H7 (cell line): ENCODE results near the gene SOX14. TPM values are rescaled to one million over a fixed set of nuclear protein-coding genes. Genes with fewer than 3 reads are reported as not detected.

ENCODE experiments used
- DNase-seq: peaks from one replicate; pipeline ENCODE4 v3.0.0; 2012
- H3K27me3 ChIP-seq: 2 replicates; pipeline ENCODE4 v1.6.0; 2011; ENCODE audit warnings: mild to moderate bottlenecking, low read length; ENCODE audit not compliant: control insufficient read depth, insufficient read depth
- H3K36me3 ChIP-seq: replicated peaks from 2 replicates; pipeline ENCODE4 v1.5.1; 2011; ENCODE audit warnings: low read length; ENCODE audit not compliant: control insufficient read depth, insufficient read depth
- H3K4me3 ChIP-seq: 2 replicates; pipeline ENCODE4 v1.5.1; 2011; ENCODE audit warnings: low read depth, mild to moderate bottlenecking, control low read depth, low read length, moderate library complexity; ENCODE audit not compliant: insufficient read depth
- total RNA-seq: library from RNA; depleted of rRNA; stranded (reverse); fragments of >200 nt; shearing (Covaris generic); gene quantifications from 2 replicates; pipeline ENCODE4 v1.2.3, GENCODE V29; 2014; rRNA removed

Gene SOX14
- 0.52 and 1.2 TPM in 2 replicates for total RNA-seq

DNA sequence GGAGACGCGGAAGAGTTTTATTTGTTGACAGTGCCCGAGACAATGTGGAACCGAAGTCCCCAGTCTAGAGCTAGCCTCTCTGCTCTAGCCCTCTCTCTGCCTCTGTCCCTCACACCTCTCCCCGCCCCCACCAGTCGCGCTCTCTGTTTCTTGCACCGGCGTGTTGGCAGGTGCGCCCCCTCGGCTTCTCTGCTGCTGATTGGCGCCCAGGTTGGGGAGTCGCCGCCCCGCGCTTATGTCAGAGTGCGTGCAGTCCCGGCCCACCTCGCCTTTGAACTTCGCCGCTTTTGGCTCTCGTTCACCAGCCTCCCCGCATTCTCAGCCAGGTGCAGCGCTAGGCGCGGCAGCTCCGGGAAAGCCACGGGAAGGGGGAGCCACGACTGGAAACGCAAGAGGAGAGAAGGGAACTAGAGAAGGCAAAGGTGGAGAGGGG lies at the start of gene SOX14:
TSS of gene SOX14 (plus strand) at position 315 of the 433 bp plus-strand sequence. CDS start 470 bp downstream, outside the sequence.
- Histone ChIP-seq H3K27me3 (peaks cover 95% of the 10 kb centered on the region), H3K4me3 (peak within 1 kb of the TSS; percentile 50), H3K36me3 (no peaks in the 10 kb centered on the region)
- DNase-seq = peak; percentile 95

DNA sequence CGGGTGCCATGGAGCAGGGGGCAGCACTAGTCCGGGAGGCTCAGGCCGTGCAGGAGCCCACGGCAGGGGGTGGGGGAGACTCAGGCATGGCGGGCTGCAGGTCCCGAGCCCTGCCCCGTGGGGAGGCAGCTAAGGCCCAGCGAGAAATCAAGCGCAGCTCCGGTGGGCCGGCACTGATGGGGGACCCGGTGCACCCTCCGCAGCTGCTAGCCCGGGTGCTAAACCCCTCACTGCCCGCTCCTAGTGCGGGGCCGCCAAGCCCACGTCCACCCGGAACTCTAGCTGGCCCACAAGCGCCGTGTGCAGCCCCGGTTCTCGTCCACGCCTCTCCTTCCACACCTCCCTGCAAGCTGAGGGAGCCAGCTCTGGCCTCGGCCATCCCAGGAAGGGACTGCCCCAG lies 49.6 kb upstream of the SOX14 start:
- no peaks in the 10 kb centered on the region for H3K36me3 ChIP-seq
- no peak overlapping the region for H3K4me3 ChIP-seq
- no peak for DNase-seq
- H3K27me3 ChIP-seq = no peaks in the 10 kb centered on the region

DNA sequence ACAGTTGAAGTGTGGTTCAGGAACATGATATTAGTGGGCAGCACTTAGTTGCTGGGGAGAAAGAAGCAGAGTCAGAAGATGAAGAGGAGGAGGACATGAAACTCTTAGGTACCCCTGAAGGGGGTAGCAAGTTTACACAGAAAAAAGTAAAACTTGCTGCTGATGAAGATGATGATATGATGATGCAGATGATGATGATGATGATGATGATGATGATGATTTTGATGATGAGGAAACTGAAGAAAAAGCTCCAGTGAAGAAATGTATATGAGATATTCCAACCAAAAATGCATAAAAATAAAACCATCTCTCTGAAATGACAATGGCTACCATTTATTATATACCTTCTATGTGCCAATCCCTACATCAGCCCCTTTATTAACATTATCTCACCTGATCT lies 39.9 kb upstream of the SOX14 start:
- no peak overlapping the region for H3K4me3 ChIP-seq
- H3K27me3 ChIP-seq = no peaks in the 10 kb centered on the region
- H3K36me3 ChIP-seq = no peaks in the 10 kb centered on the region
- DNase-seq = no peak

DNA sequence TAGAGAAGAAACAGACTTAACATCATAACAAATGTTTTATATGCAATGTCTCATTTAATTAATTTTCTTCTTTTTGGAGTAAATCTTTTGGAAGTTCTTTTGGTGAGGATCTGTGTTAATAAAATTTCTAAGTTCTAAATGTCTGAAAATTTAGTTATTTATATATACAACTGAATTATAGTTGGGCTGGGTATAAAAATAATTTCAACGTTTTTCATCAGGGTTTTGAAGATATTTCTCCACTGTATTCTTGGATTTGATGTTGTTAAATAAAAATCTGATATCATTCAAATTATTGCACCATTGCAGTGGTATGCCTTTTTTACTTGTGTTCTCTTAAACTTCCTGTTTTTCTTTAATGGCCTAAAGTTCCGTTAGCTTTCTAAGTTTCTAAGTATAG lies 26.9 kb upstream of the SOX14 start:
- no peaks in the 10 kb centered on the region for H3K27me3 ChIP-seq
- no peak for DNase-seq
- H3K4me3 ChIP-seq = no peak overlapping the region
- H3K36me3 ChIP-seq = no peaks in the 10 kb centered on the region

DNA sequence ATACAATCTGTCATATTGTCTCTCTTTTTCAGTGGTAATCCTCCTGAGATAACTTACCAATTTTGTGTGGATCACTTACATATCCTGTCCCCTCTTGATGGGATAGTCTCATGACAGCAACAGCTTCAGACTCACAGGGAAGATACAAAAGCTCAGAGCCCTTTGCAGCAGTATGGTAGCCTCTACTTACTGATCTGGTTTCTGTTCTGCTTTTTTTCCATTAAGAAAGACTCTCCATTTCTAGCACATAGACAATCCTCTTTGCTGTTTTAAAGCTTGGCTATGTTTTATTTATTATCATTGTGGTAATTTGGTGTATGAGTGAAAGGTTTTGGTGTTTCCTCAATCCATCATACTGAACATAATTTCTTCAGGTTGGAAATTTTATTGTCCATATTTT lies 25.4 kb upstream of the SOX14 start:
- Histone ChIP-seq H3K27me3 (no peaks in the 10 kb centered on the region), H3K36me3 (no peaks in the 10 kb centered on the region), H3K4me3 (no peak overlapping the region)
- no peak for DNase-seq

DNA sequence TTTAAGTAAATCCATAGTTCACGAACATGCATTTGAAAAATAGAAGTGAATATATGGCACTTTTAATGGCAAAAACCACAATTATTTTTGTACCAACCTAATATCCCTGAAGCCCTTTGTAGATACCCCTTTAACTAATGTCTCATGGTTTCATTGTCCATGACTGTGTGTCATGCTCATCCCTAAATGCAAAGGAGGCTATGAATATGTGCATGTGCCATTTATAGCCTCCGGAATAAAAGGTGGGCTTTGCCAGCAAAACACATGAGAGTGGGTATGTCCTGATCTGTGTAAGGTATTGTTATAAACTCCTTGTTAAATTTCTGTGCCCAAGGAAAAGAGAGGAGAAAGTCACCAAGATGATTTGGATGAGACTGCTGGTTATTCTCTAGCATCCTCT lies 20.5 kb upstream of the SOX14 start:
- Histone ChIP-seq H3K27me3 (no peaks in the 10 kb centered on the region), H3K4me3 (no peak overlapping the region), H3K36me3 (no peaks in the 10 kb centered on the region)
- DNase-seq = no peak

DNA sequence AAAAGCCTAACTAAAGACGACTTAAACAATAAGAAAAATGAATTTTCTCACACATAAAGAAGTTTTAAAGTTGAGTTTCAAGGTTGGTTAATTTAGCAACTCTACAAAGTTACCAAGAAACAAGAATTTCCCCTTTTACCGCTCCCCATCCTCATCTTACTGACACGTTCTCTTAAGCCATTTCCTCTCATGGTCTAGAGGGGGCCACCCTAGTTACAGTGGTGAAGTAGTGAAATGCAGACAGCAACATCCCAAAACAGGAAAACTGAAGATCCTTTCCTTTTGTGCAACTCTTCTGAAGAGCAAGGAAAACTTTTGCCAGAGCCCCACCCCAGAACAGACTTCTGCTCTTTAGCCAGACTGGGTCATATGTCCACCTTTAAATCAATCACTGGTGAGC lies 17.3 kb upstream of the SOX14 start:
- no peak overlapping the region for H3K4me3 ChIP-seq
- DNase-seq = peak; percentile 25
- H3K27me3 ChIP-seq = no peaks in the 10 kb centered on the region
- H3K36me3 ChIP-seq = no peaks in the 10 kb centered on the region

- no peak for DNase-seq
- H3K27me3 ChIP-seq = peaks cover 59% of the 10 kb centered on the region
- no peaks in the 10 kb centered on the region for H3K36me3 ChIP-seq
- H3K4me3 ChIP-seq = no peak overlapping the region
These were observed 4.6 kb upstream of the SOX14 start for GRCh38 chr3:137759505-137759904.

DNA sequence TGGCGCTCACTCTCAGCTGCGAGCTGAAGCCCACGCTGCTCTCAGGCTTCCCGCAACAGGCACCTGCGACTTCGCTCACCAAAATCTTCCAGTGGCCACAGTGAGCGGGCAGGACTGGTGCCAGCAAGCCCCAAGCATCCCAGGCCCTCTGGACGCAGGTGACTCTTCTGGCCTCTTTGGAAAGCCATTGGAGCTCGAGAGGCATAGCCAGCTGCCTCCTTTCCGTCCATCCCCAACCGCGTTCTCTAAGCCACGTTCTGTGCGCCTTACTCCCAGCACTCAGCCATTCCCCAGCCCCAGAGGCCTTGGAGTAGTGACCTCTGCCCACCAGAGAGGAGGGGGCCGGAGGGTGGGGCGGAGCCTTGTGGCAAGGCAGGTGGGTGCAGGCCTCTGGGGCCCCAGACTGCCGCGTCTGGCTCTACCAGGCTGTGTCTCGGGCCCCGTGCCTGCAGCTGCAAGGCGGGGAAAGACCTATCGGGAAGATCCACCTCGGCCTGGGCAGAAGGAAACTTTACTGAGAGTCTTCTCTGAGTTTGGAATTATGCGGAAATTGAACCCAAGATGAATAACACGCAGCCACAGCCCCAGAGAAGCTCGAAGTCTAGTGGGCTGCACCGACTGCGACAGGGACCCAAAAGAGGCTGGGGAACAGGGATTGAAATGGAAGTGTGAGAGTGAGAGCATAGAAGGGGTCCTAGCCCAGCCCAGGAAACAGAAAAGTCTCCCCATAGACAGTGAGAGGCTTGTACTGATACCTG lies 3.6 kb upstream of the SOX14 start:
- DNase-seq = peak; percentile 65
- no peak overlapping the region; the same call in 1 of the 2 replicates for H3K4me3 ChIP-seq
- peaks cover 69% of the 10 kb centered on the region for H3K27me3 ChIP-seq
- no peaks in the 10 kb centered on the region for H3K36me3 ChIP-seq

- peaks cover 75% of the 10 kb centered on the region for H3K27me3 ChIP-seq
- H3K36me3 ChIP-seq = no peaks in the 10 kb centered on the region
- no peak overlapping the region for H3K4me3 ChIP-seq
- peak; percentile 52 for DNase-seq
These were observed 3.0 kb upstream of the SOX14 start for GRCh38 chr3:137761099-137761562.

DNA sequence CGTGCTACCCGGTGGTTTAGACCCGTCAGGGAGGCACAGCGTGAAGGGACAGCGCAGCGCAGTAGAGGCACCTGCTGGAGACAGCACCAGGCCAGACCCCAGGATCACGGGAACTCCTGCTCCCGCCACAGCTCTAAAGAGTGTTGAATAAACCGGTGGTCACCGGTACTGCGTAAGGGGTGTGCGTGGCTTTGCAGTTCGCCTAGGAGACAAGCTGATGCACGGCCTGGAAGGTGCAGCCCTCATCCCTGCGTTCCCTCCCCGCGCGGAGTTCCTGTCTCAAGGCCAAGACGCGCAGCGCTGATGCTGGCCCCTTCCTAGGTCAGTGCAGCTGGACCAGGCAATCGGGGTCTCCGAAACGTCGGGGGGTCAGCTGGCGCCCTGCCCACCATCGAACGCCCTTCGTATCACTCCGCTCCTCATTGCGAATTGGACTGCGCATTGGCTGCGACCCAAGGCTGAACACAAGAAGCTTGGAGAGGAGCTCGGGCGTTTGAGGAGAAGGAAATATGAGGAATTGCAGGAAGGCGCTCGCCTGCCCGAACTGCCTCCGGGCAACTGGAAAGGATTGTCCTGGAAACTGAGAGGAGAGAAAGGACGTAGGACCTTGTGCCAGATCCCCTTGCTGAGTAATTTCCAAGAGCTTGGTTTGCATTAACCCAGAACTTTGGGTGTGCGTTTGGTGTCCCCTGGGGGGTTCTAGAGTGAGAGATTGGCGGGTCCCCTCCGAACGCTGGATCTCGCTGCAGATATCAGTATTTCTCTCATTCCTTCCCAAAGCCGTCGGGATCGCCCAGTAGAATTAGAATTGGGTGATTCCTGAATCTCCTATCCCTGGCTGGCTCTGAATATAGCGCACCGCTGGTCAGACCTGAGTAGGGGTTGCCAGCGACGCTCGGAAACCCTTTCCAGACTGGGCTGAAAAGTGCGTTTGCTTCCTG lies 2.3 kb upstream of the SOX14 start:
- no peak overlapping the region for H3K4me3 ChIP-seq
- peak; percentile 45 for DNase-seq
- H3K36me3 ChIP-seq = no peaks in the 10 kb centered on the region
- peaks cover 82% of the 10 kb centered on the region for H3K27me3 ChIP-seq

- peak; percentile 37 for DNase-seq
- Histone ChIP-seq H3K27me3 (peaks cover 90% of the 10 kb centered on the region), H3K36me3 (no peaks in the 10 kb centered on the region), H3K4me3 (peak overlapping the region; percentile 50)
These were observed 1.2 kb upstream of the SOX14 start for GRCh38 chr3:137762674-137763593.

- Histone ChIP-seq H3K27me3 (peaks cover 93% of the 10 kb centered on the region), H3K36me3 (no peaks in the 10 kb centered on the region), H3K4me3 (peak overlapping the region; percentile 50)
- peak; percentile 70 for DNase-seq
These were observed 549 bp upstream of the SOX14 start for GRCh38 chr3:137763594-137763938.
